Sigmoid colon (tissue), 7 donors: ENCODE results near the gene CDRT4. TPM values are rescaled to one million over a fixed set of nuclear protein-coding genes. Genes with fewer than 3 reads are reported as not detected.

ENCODE experiments used
- DNase-seq: peaks from one replicate; pipeline ENCODE4 v3.0.0-alpha.2; 2019
- H3K27ac ChIP-seq, 4 donors: fragments of 200-600 bp; sonication (generic); one replicate each; pipeline ENCODE4 v1.5.1; 2016 to 2019; ENCODE audit warnings: mild to moderate bottlenecking in 1 of 4
- H3K27me3 ChIP-seq, 3 donors: fragments of 200-600 bp; sonication (generic); one replicate each; pipeline ENCODE4 v1.5.1; 2019; ENCODE audit warnings: mild to moderate bottlenecking in 1 of 3
- H3K36me3 ChIP-seq, 4 donors: fragments of 200-600 bp; sonication (generic); one replicate each; pipeline ENCODE4 v1.5.1; 2016 to 2019
- H3K4me1 ChIP-seq, 4 donors: fragments of 200-600 bp; sonication (generic); one replicate each; pipeline ENCODE4 v1.5.1; 2017 to 2019
- H3K4me3 ChIP-seq, 4 donors: fragments of 200-600 bp; sonication (generic); one replicate each; pipeline ENCODE4 v1.5.1; 2017 to 2019; ENCODE audit warnings: mild to moderate bottlenecking in 2 of 4, moderate library complexity in 1 of 4
- H3K9me3 ChIP-seq, 4 donors: fragments of 200-600 bp in 3 of 4; sonication (generic) in 3 of 4; one replicate each; pipeline versions ENCODE4 v1.5.1 to v1.6.1; 2013 to 2019
- CTCF ChIP-seq, 4 experiments: fragments of 450-650 bp in 3 of 4; fragments of 200-600 bp in 1 of 4; IDR thresholded peaks; one replicate each; pipeline ENCODE4 v1.5.1; 2016 to 2019; ENCODE audit warnings: antibody characterized with exemption in 4 of 4, mild to moderate bottlenecking in 3 of 4, moderate library complexity in 2 of 4
- EP300 ChIP-seq, 4 donors: sonication (generic); formaldehyde crosslinking; IDR thresholded peaks; one replicate each; pipeline ENCODE4 v1.6.1; 2017; ENCODE audit warnings: antibody characterized with exemption in 4 of 4
- POLR2A ChIP-seq, 2 donors: fragments of 450-650 bp; IDR thresholded peaks; one replicate each; pipeline ENCODE4 v1.6.1; 2016; ENCODE audit warnings: antibody characterized with exemption in 2 of 2, mild to moderate bottlenecking in 2 of 2, moderate library complexity in 2 of 2
- POLR2AphosphoS5 ChIP-seq, 4 donors: sonication (generic); formaldehyde crosslinking; IDR thresholded peaks; one replicate each; pipeline ENCODE4 v1.6.1; 2017; ENCODE audit warnings: antibody characterized with exemption in 4 of 4
- WGBS, 2 donors: extraction: QIAGEN DNeasy Blood & Tissue Kit; methylation state at CpG; one replicate each; pipeline ENCODE4 v1.1.7; 2013; 5-methylcytosine and 5-hydroxymethylcytosine counted together
- intact Hi-C: fragments of 100-400 bp; cut with DNase I; formaldehyde crosslinking; loops from one replicate; pipeline ENCODE4 v1.15.1; 2023
- polyA plus RNA-seq, 3 donors: library from polyadenylated mRNA; stranded (reverse); fragments of 200-250 nt; gene quantifications; one replicate each; pipeline ENCODE4 v1.2.3, GENCODE V29; 2013
- total RNA-seq, 4 donors: library from RNA; depleted of rRNA; stranded (reverse); fragments of >200 nt; gene quantifications; one replicate each; pipeline ENCODE4 v1.1.0, GENCODE V29; 2016
- donor health status: healthy with polysubstance abuse.
- donor health status: Bipolar disorder and iron deficiency.
- donor health status: healthy.

Gene CDRT4
- total and polyA plus RNA-seq, 7 donors, result 1.8 to 6.6 (median 3.6) TPM; not detected in 1

DNA sequence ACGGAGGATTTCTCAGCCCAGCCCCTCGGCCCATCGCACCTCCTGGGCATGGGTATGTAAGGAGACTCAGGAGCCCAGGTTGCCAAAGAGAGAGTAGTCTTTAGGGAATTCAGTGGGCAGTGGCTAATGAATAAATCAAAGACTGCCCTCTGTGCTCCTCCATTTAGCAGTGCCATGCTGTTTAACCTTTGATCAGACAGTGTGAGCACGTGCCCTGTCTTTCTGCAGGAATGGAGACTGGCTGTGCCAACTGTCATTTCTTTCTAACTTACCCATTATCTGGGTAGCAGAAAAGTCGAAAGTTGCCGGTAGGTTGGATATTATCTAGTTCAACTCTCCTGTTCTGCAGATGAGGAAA is 62.4 kb downstream of the CDRT4 start:
- no peaks in the 10 kb centered on the region for H3K27me3 ChIP-seq
- H3K4me3 ChIP-seq, result no peak overlapping the region
- intact Hi-C loops, result no loop called here
- WGBS, 2 donors, result 25 to 77% methylated on average over 6 of the region's 6 CpGs
- DNase-seq, result no peak
- peak overlapping the region in 3 of 4 donors; percentile 30 to 65 (median 52) for H3K27ac ChIP-seq
- no peaks in the 10 kb centered on the region for H3K36me3 ChIP-seq
- no peak for TF ChIP-seq CTCF (IDR thresholded peaks at IDR 0.05)
- TF ChIP-seq POLR2A (IDR thresholded peaks at IDR 0.05), result no peak
- H3K4me1 ChIP-seq, result peaks cover 0 to 42% (median 34%) of the 10 kb centered on the region in 4 donors
- H3K9me3 ChIP-seq, result no peaks in the 10 kb centered on the region

GRCh38 chr17:15404106-15405057 is 63.0 kb downstream of the CDRT4 start:
- Histone ChIP-seq H3K27ac (peak overlapping the region; percentile 3 to 65 (median 41)), H3K4me3 (no peak overlapping the region), H3K27me3 (no peaks in the 10 kb centered on the region), H3K4me1 (peaks cover 0 to 38% (median 30%) of the 10 kb centered on the region in 4 donors), H3K9me3 (no peaks in the 10 kb centered on the region), H3K36me3 (no peaks in the 10 kb centered on the region)
- DNase-seq, result no peak
- intact Hi-C loops, result no loop called here
- 57 to 72% methylated on average over 20 of the region's 20 CpGs for WGBS, 2 donors
- TF ChIP-seq POLR2A (IDR thresholded peaks at IDR 0.05), result no peak
- TF ChIP-seq EP300 (IDR thresholded peaks at IDR 0.05), result no peak
- TF ChIP-seq CTCF (IDR thresholded peaks at IDR 0.05), result no peak
- no peak for TF ChIP-seq POLR2AphosphoS5 (IDR thresholded peaks at IDR 0.05)

- Histone ChIP-seq H3K9me3 (no peaks in the 10 kb centered on the region), H3K4me1 (peaks cover 0 to 40% (median 34%) of the 10 kb centered on the region in 4 donors), H3K4me3 (no peak overlapping the region), H3K36me3 (no peaks in the 10 kb centered on the region), H3K27me3 (no peaks in the 10 kb centered on the region), H3K27ac (peak overlapping the region in 2 of 4 donors; percentile 3 to 65)
- no peak for DNase-seq
- intact Hi-C loops, result no loop called here
- WGBS, 2 donors, result 81 to 94% methylated on average over 3 of the region's 3 CpGs
- no peak for TF ChIP-seq POLR2A (IDR thresholded peaks at IDR 0.05)
Measured at GRCh38 chr17:15403276-15403939, 64.0 kb downstream of the CDRT4 start.

GRCh38 chr17:15399443-15399842 is 68.0 kb downstream of the CDRT4 start:
- intact Hi-C loops, result loop anchor here (2.0 to 5.0 kb wide), 3 partner anchors 31 to 92 kb away; no protein-coding TSS in a partner anchor
- DNase-seq, result no peak
- Histone ChIP-seq H3K27ac (peak overlapping the region in 3 of 4 donors; percentile 66 to 70 (median 70)), H3K36me3 (no peaks in the 10 kb centered on the region), H3K27me3 (no peaks in the 10 kb centered on the region), H3K9me3 (no peaks in the 10 kb centered on the region), H3K4me1 (peaks cover 0 to 67% (median 54%) of the 10 kb centered on the region in 4 donors), H3K4me3 (no peak overlapping the region)
- TF ChIP-seq POLR2A (IDR thresholded peaks at IDR 0.05) (no peak), EP300 (IDR thresholded peaks at IDR 0.05) (no peak), POLR2AphosphoS5 (IDR thresholded peaks at IDR 0.05) (no peak), CTCF (IDR thresholded peaks at IDR 0.05) (no peak)
- 96% methylated on average over 6 of the region's 6 CpGs for WGBS, 2 donors

DNA sequence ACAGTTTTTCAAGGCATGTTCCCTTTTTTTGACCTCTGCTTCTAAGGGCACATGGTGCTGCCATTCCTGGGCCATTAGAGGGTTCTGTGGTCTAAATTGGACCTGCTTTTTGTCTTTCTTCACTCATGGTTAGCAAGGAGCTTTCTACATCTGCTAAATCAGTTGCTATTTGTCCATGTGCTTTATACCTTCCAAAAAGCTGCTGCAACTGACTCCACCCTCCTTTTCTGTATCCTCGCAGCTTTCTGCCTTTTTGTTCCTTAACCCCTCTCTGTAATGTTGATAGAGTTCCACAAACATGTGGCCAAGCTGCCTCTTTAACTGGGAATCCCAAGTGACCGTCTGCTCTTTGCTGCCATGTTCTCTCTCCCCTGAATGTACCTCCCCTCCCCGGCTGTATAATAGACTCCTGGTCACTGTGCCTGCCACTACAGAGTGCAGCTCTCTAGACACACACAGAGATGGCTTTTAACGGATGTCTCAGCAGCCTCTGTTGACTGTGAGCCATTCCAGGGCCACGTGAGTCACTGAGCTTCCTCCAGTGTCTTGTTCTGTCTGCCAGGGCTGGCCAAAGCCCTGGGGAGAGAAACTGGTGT is 68.6 kb downstream of the CDRT4 start:
- no peak overlapping the region for H3K4me3 ChIP-seq
- peaks cover 0 to 62% (median 49%) of the 10 kb centered on the region in 4 donors for H3K4me1 ChIP-seq
- no peak for DNase-seq
- TF ChIP-seq POLR2A (IDR thresholded peaks at IDR 0.05), result no peak
- no peak for TF ChIP-seq CTCF (IDR thresholded peaks at IDR 0.05)
- TF ChIP-seq POLR2AphosphoS5 (IDR thresholded peaks at IDR 0.05), result peak in 2 of 4 donors; percentile 29 to 52
- no peak for TF ChIP-seq EP300 (IDR thresholded peaks at IDR 0.05)
- H3K36me3 ChIP-seq, result no peaks in the 10 kb centered on the region
- H3K27me3 ChIP-seq, result no peaks in the 10 kb centered on the region
- no peaks in the 10 kb centered on the region for H3K9me3 ChIP-seq
- WGBS, 2 donors, result 68 to 71% methylated on average over 5 of the region's 5 CpGs
- peak overlapping the region; percentile 25 to 70 (median 68) for H3K27ac ChIP-seq
- intact Hi-C loops, result loop anchor here (2.0 to 5.0 kb wide), 3 partner anchors 32 to 92 kb away; no protein-coding TSS in a partner anchor
